Skin of body (tissue), 2 donors: ENCODE results near the gene ZNF541. TPM values are rescaled to one million over a fixed set of nuclear protein-coding genes. Genes with fewer than 3 reads are reported as not detected.

Experiments used
- DNase-seq: peaks from one replicate; lab custom pipeline; 2025; lab: John Stamatoyannopoulos, UW
- total RNA-seq: library from RNA; depleted of rRNA; stranded (reverse); fragments of >200 nt; gene quantifications from one replicate; pipeline ENCODE4 v1.2.3, GENCODE V29; 2014

ZNF541 gene
- total RNA-seq: 0.10 TPM

- DNase-seq: no peak
Observed at GRCh38 chr19:47573071-47574026, at the start of gene ZNF541. Gene ZNF541, minus strand, starts transcription at chr19:47573148. Its CDS starts 17,292 bp downstream, at chr19:47555856.

GRCh38 chr19:47619763-47620162, 46.8 kb upstream of the ZNF541 start:
- DNase-seq: no peak

- DNase-seq: no peak
Observed at GRCh38 chr19:47618771-47619170, 45.8 kb upstream of the ZNF541 start.

GRCh38 chr19:47615714-47616113, 42.8 kb upstream of the ZNF541 start:
- DNase-seq: no peak

GRCh38 chr19:47615230-47615629, 42.3 kb upstream of the ZNF541 start:
- DNase-seq: no peak

GRCh38 chr19:47614559-47614958, 41.6 kb upstream of the ZNF541 start:
- DNase-seq: no peak

- DNase-seq: no peak
Observed at GRCh38 chr19:47614021-47614295, 41.0 kb upstream of the ZNF541 start.

- peak; percentile 45 for DNase-seq
Observed at GRCh38 chr19:47613165-47614020, 40.4 kb upstream of the ZNF541 start.

GRCh38 chr19:47610902-47611301, 38.0 kb upstream of the ZNF541 start:
- no peak for DNase-seq

GRCh38 chr19:47609906-47610894, 37.3 kb upstream of the ZNF541 start:
- DNase-seq: no peak

- peak; percentile 73 for DNase-seq
Observed at GRCh38 chr19:47608969-47609905, 36.3 kb upstream of the ZNF541 start, which contains the start of gene BICRA. Gene BICRA, plus strand, starts transcription at chr19:47609134. Its CDS starts 64,441 bp downstream, at chr19:47673575.

GRCh38 chr19:47608074-47608918, 35.3 kb upstream of the ZNF541 start:
- peak; percentile 87 for DNase-seq

GRCh38 chr19:47607564-47608073, 34.7 kb upstream of the ZNF541 start:
- DNase-seq: no peak

- DNase-seq: no peak
Observed at GRCh38 chr19:47603706-47604565, 31.0 kb upstream of the ZNF541 start.

- DNase-seq: no peak
Observed at GRCh38 chr19:47601180-47601904, 28.4 kb upstream of the ZNF541 start.

GRCh38 chr19:47600246-47601179, 27.6 kb upstream of the ZNF541 start:
- DNase-seq: peak; percentile 99
